Stomach (tissue), 4 donors: ENCODE measurements around the gene BIRC7.

ENCODE experiments used
- POLR2A ChIP-seq, 4 donors: fragments of 450-650 bp; IDR thresholded peaks; one replicate each; pipeline ENCODE4 v1.6.1; 2016; ENCODE audit warnings: antibody characterized with exemption in 4 of 4, control low read depth in 2 of 4, mild to moderate bottlenecking in 1 of 4, moderate library complexity in 1 of 4
- TF ChIP-seq, protein P1 (sequence below), 7 experiments: fragments of 450-650 bp in 4 of 7; fragments of 200-600 bp in 3 of 7; sonication (generic) in 3 of 7; IDR thresholded peaks; one replicate each; pipeline ENCODE4 v1.5.1; 2016 to 2019; ENCODE audit warnings: antibody characterized with exemption in 7 of 7, control low read depth in 2 of 7, mild to moderate bottlenecking in 1 of 7

DNA sequence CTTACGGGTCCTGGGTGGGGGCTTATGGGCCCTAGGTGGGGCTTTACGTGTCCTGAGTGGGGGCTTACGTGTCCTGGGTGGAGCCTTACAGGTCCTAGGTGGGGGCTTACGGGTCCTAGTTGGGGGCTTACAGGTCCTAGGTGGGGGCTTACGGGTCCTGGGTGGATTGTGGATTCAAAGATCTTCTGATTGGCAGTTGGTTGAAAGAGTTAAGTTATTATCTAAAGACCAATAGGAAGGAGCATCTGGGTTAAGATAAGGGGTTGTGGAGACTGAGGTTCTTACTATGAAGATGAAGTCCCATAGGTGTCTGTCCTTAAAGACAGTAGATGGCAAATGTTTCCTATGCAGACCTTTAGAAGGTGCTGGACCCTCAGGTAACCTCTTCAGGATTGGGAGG, 8.4 kb upstream of the BIRC7 start:
- no peak for TF ChIP-seq POLR2A (IDR thresholded peaks at IDR 0.05)
- TF ChIP-seq, protein P1, sequence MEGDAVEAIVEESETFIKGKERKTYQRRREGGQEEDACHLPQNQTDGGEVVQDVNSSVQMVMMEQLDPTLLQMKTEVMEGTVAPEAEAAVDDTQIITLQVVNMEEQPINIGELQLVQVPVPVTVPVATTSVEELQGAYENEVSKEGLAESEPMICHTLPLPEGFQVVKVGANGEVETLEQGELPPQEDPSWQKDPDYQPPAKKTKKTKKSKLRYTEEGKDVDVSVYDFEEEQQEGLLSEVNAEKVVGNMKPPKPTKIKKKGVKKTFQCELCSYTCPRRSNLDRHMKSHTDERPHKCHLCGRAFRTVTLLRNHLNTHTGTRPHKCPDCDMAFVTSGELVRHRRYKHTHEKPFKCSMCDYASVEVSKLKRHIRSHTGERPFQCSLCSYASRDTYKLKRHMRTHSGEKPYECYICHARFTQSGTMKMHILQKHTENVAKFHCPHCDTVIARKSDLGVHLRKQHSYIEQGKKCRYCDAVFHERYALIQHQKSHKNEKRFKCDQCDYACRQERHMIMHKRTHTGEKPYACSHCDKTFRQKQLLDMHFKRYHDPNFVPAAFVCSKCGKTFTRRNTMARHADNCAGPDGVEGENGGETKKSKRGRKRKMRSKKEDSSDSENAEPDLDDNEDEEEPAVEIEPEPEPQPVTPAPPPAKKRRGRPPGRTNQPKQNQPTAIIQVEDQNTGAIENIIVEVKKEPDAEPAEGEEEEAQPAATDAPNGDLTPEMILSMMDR (IDR thresholded peaks at IDR 0.05), result no peak
